ENCODE results near the gene CACNG5.

GRCh38 chr17:66829883-66830282, 5.0 kb upstream of the CACNG5 start:
- no peak for TF ChIP-seq POLR2AphosphoS5 (IDR thresholded peaks at IDR 0.05; ENCODE audit: low read depth)
- no peak for TF ChIP-seq CTCF (IDR thresholded peaks at IDR 0.05; ENCODE audit: insufficient read depth, low read length)
